ENCODE results near the gene JPT1.

GRCh38 chr17:75160211-75160610 is 5.9 kb upstream of the JPT1 start:
- TF ChIP-seq POLR2A (IDR thresholded peaks at IDR 0.05; ENCODE audit: low read depth, low read length) (no peak), TAF1 (IDR thresholded peaks at IDR 0.05; ENCODE audit: borderline replicate concordance, low read depth, low read length) (no peak), POLR2AphosphoS5 (IDR thresholded peaks at IDR 0.05; ENCODE audit: low read depth, low read length) (no peak)
